IPS-NIHi7 (cell line): ENCODE data around the gene PPP2R5A.
"Not testable (repeated sequence)": the region's sequence is repeated elsewhere in the genome, so short reads cannot be mapped to it uniquely, and the experiment has no call there.

ENCODE experiments used
- DNase-seq: peaks from one replicate; pipeline ENCODE4 v3.0.0; 2012; ENCODE audit warnings: mixed read lengths; ENCODE audit errors: extremely low spot score

The PPP2R5A gene

GRCh38 chr1:212355230-212355969 lies 70.2 kb downstream of the PPP2R5A start:
- DNase-seq, result no peak

GRCh38 chr1:212359794-212360479 lies 74.7 kb downstream of the PPP2R5A start:
- no peak for DNase-seq

GRCh38 chr1:212364985-212365384 lies 79.8 kb downstream of the PPP2R5A start:
- no peak for DNase-seq

GRCh38 chr1:212366901-212367300 lies 81.7 kb downstream of the PPP2R5A start:
- DNase-seq, result no peak

- DNase-seq, result no peak
These were observed 82.4 kb downstream of the PPP2R5A start for GRCh38 chr1:212367474-212368072.

- DNase-seq, result peak; percentile 82
These were observed 82.9 kb downstream of the PPP2R5A start for GRCh38 chr1:212368073-212368484.

GRCh38 chr1:212375986-212376385 lies 90.8 kb downstream of the PPP2R5A start:
- DNase-seq, result no peak

- no peak for DNase-seq
These were observed 92.4 kb downstream of the PPP2R5A start for GRCh38 chr1:212377644-212378043.

- DNase-seq, result no peak
These were observed 94.2 kb downstream of the PPP2R5A start for GRCh38 chr1:212379366-212379765.

GRCh38 chr1:212381397-212382035 lies 96.3 kb downstream of the PPP2R5A start:
- no peak for DNase-seq

GRCh38 chr1:212386029-212386428 lies 100.8 kb downstream of the PPP2R5A start:
- no peak for DNase-seq

GRCh38 chr1:212388985-212389716 lies 103.9 kb downstream of the PPP2R5A start:
- DNase-seq, result no peak

GRCh38 chr1:212395678-212396437 lies 110.6 kb downstream of the PPP2R5A start:
- not testable (repeated sequence) for DNase-seq

- DNase-seq, result no peak
These were observed 111.4 kb downstream of the PPP2R5A start for GRCh38 chr1:212396638-212397037.

- no peak for DNase-seq
These were observed 112.0 kb downstream of the PPP2R5A start for GRCh38 chr1:212397171-212397570.

- DNase-seq, result no peak
These were observed 115.8 kb downstream of the PPP2R5A start for GRCh38 chr1:212401042-212401441.

- no peak for DNase-seq
These were observed 116.8 kb downstream of the PPP2R5A start for GRCh38 chr1:212401838-212402582.

- no peak for DNase-seq
These were observed 117.6 kb downstream of the PPP2R5A start for GRCh38 chr1:212402666-212403321.

- DNase-seq, result no peak
These were observed 125.1 kb downstream of the PPP2R5A start for GRCh38 chr1:212410231-212410820.
